HUES6 (cell line): Measurements from ENCODE around the gene IQSEC3.
"Not testable (repeated sequence)": the region's sequence is repeated elsewhere in the genome, so short reads cannot be mapped to it uniquely, and the experiment has no call there.

ENCODE experiments used
- H3K27ac ChIP-seq: 2 replicates; pipeline ENCODE4 v1.7.0; 2013; ENCODE audit warnings: low read depth, mild to moderate bottlenecking, low read length, inconsistent platforms
- H3K27me3 ChIP-seq: 2 replicates; pipeline ENCODE4 v1.6.1; 2013; ENCODE audit warnings: low read length; ENCODE audit not compliant: control insufficient read depth, insufficient read depth
- H3K36me3 ChIP-seq: 2 replicates; pipeline ENCODE4 v1.6.1; 2013; ENCODE audit warnings: low read length; ENCODE audit not compliant: control insufficient read depth, insufficient read depth
- H3K4me1 ChIP-seq: 2 replicates; pipeline ENCODE4 v1.6.1; 2013; ENCODE audit warnings: low read length; ENCODE audit not compliant: control insufficient read depth, insufficient read depth
- H3K4me3 ChIP-seq: 2 replicates; pipeline ENCODE4 v1.5.1; 2013; ENCODE audit warnings: low read depth, low read length
- H3K9ac ChIP-seq: one replicate; pipeline ENCODE4 v1.6.1; 2013; ENCODE audit warnings: mild to moderate bottlenecking, low read length
- H3K9me3 ChIP-seq: 2 replicates; pipeline ENCODE4 v1.6.1; 2013; ENCODE audit warnings: low read depth, low read length; ENCODE audit not compliant: control insufficient read depth, insufficient read depth

The IQSEC3 gene

DNA sequence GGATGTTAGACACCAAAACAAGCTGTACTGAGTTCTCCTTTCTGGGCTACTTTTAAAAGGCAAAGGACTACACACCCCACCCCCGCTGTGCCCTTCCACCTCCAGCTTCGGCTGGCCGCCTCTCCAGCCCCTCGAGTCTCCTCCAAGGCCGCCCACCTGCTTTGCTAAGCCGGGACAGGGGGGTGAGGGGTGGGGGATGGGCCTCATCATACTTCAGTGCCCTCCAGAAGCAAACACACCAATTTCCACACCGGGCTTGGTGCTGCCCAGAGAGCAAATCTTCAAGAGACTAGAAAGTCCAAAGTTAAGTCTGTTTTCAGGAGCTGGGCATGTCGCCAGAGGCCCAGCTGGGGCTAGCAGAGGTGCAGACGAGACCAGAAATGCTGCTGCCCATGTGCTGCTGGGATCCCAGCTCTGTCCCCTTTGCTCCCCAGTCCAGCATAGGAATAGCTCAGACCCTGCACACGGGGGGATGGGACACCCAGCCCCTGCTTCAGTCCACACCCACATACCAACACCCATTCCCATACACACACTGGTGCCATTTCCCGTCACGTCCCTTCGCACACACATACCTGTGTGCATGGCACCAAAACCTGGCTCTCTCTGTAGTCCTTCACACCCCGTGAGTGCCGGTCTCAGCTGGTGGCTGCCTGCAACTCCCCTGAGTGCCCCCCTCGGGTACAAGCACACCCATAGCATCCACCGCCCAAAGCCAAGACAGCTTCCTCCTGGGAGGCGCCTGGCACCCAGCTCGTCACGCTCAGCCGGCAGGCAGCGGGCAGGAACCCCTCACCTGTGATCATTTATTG, 146.4 kb downstream of the IQSEC3 start:
- Histone ChIP-seq H3K27me3 (peaks cover 88% of the 10 kb centered on the region), H3K4me3 (no peak overlapping the region), H3K9me3 (no peaks in the 10 kb centered on the region)

DNA sequence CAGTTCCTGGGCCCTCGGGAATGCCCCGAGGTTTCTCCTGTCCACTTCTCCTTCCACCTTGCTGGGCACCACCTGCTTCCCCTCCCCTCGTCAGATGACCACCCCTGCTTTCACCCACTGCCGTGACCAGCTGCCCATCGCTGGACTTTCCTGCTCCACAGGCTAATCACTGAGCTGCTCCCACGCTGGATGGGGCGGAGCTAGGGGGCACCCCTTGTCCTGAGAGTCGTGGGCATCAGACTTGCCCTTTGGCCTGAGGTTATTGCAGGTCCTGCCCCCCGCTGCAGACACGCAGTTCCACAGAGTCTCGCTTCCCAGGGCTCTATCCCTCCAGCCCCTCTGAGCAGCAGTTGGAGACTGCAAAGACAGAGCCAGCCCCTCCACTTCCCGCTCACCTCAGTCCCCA, 147.0 kb downstream of the IQSEC3 start:
- peaks cover 82% of the 10 kb centered on the region for H3K27me3 ChIP-seq
- H3K9me3 ChIP-seq: no peaks in the 10 kb centered on the region
- H3K4me1 ChIP-seq: peaks cover 24% of the 10 kb centered on the region
- H3K36me3 ChIP-seq: no peaks in the 10 kb centered on the region
- no peak overlapping the region for H3K27ac ChIP-seq
- no peak overlapping the region for H3K9ac ChIP-seq
- H3K4me3 ChIP-seq: no peak overlapping the region

More for the DNA sequence above, 146.4 kb downstream of the IQSEC3 start:
- H3K27ac ChIP-seq: no peak overlapping the region
- H3K4me1 ChIP-seq: peaks cover 24% of the 10 kb centered on the region
- no peak overlapping the region for H3K9ac ChIP-seq
- H3K36me3 ChIP-seq: no peaks in the 10 kb centered on the region

- no peak within 1 kb of the TSS for H3K27ac ChIP-seq
- no peaks in the 10 kb centered on the region for H3K36me3 ChIP-seq
- peaks cover 24% of the 10 kb centered on the region for H3K4me1 ChIP-seq
- no peak within 1 kb of the TSS for H3K4me3 ChIP-seq
- H3K27me3 ChIP-seq: peaks cover 75% of the 10 kb centered on the region
- no peaks in the 10 kb centered on the region for H3K9me3 ChIP-seq
- no peak within 1 kb of the TSS for H3K9ac ChIP-seq
Observed at GRCh38 chr12:214003-214741, 147.6 kb downstream of the IQSEC3 start, which contains the start of gene SLC6A12. SLC6A12 (minus strand) TSS chr12:214157; CDS start chr12:209986, 4,171 bp downstream.

DNA sequence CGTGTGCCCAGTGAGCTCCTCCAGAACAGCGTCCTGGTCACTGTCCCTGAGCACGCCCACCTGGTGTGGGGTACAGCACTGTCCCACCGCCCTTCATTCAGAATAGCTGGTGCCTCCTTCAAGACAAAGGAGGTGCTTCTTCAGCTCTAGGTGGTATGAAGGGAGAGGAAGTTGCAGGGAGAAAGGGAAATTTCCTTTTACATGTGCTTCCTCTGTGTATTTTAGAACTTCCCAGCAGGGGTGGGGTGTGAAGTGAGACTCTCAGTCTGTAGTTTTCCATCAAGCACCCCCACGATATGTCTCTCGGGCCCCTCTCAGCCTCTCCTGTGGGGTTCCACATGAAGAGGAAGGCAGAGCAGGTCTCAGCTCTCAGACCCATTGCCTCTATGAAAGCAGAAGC, 148.5 kb downstream of the IQSEC3 start:
- H3K36me3 ChIP-seq: no peaks in the 10 kb centered on the region
- H3K9ac ChIP-seq: no peak overlapping the region
- H3K27ac ChIP-seq: no peak overlapping the region
- no peaks in the 10 kb centered on the region for H3K9me3 ChIP-seq
- no peak overlapping the region for H3K4me3 ChIP-seq
- peaks cover 66% of the 10 kb centered on the region for H3K27me3 ChIP-seq
- peaks cover 25% of the 10 kb centered on the region for H3K4me1 ChIP-seq

- not testable (repeated sequence) for H3K9ac ChIP-seq, H3K4me3 ChIP-seq, H3K9me3 ChIP-seq, H3K27ac ChIP-seq, H3K36me3 ChIP-seq
- Histone ChIP-seq H3K4me1 (peaks cover 23% of the 10 kb centered on the region; the same call in 1 of the 2 replicates), H3K27me3 (peaks cover 47% of the 10 kb centered on the region)
Observed at GRCh38 chr12:217029-217428, 150.5 kb downstream of the IQSEC3 start.

DNA sequence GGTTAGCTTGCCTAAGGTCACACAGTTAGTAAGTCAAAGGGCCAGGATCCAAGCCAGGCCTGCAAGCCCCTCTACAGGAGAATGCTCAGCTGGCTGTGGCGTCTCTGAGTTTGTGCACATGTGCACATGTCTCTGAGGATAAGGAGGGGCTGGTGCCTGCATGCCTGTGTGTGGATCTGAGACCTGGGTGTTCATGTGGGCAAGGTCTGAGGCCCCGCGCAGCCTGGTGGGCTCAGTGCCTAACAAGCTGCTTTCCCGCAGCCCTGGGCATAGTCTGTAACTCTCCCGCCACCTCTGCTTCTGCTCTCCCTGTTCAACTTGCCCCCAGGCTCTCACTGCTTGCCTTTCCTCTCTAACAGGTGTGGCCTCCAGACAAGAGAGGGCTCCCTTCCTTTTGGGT, 151.7 kb downstream of the IQSEC3 start:
- Histone ChIP-seq H3K4me1 (peaks cover 18% of the 10 kb centered on the region; the same call in 1 of the 2 replicates), H3K27ac (no peak overlapping the region), H3K36me3 (no peaks in the 10 kb centered on the region), H3K4me3 (no peak overlapping the region), H3K9me3 (no peaks in the 10 kb centered on the region), H3K9ac (no peak overlapping the region), H3K27me3 (peaks cover 35% of the 10 kb centered on the region)

DNA sequence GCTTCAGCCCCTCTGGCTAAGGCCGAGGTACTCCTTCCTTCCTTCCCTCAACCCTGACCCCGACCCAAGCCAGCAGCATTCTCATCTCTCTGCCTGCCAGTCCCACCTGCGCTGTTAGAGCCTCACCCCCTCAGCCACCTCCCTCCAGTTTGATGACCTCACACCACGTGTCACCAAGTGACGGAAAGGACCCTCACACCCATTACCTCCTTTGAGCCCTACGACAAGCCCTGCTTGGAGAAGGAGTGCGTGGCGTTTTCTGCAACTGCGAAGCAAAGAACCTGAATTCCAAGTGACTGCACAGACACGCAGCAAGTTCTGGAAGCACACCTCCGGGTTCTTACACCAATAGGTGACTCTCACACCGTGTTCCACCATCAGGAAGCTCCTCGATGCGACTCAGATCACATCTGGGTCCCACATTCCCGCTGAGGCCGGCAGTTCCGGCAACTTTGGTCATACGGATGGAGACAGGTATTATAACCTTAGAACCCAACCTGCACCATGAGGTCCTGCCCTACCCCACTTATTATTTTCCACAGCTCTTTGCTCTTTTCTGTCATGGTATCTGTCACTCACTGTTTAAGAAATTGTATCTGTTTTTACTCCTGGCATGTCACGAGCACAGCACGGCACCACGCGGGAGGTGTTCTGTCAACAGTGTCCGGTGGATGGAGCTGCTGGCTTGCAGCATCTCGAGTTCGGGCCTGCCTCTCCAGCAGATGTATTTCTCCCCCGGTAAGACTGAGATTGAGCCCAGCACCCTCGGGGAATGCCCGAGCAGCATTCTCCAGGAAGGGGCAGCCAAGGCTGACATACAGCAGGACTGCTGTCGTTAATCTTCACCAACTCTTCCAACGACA, 152.4 kb downstream of the IQSEC3 start:
- Histone ChIP-seq H3K9me3 (no peaks in the 10 kb centered on the region), H3K9ac (no peak overlapping the region), H3K27me3 (peaks cover 27% of the 10 kb centered on the region), H3K4me1 (peaks cover 11% of the 10 kb centered on the region; the same call in 1 of the 2 replicates), H3K36me3 (no peaks in the 10 kb centered on the region), H3K4me3 (no peak overlapping the region), H3K27ac (no peak overlapping the region)

DNA sequence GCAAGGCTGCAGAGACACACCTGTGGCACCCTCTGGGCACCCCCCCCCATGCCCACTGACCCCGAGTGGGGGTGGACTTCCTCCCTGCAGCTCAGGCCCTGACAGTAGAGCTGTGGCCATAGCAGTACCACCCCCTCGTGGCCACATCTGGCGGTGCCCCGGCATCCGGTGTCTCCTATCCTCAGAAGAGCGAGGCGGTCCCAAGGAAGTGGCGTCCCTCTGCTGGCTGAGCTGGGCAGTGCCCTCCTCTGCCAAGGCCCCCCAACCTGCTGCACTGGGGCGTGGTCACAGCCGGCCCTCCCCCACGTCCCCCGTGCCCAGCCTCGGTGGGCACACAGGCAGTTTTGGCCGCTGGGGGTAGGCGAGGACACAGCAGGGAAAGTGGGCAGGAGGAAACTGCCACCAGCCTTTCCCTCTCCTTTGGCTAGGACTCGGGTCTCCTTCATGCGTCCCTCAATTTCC, 153.4 kb downstream of the IQSEC3 start:
- H3K4me3 ChIP-seq: 0 out of 2 replicates have a peak overlapping the region, but pooled peaks have one; percentile 11
- H3K9ac ChIP-seq: no peak overlapping the region
- H3K36me3 ChIP-seq: no peaks in the 10 kb centered on the region
- no peak overlapping the region for H3K27ac ChIP-seq
- peaks cover 18% of the 10 kb centered on the region; the same call in 1 of the 2 replicates for H3K27me3 ChIP-seq
- H3K4me1 ChIP-seq: 0 out of 2 replicates have a peak, but pooled peaks cover 2% of the 10 kb centered on the region
- H3K9me3 ChIP-seq: no peaks in the 10 kb centered on the region

DNA sequence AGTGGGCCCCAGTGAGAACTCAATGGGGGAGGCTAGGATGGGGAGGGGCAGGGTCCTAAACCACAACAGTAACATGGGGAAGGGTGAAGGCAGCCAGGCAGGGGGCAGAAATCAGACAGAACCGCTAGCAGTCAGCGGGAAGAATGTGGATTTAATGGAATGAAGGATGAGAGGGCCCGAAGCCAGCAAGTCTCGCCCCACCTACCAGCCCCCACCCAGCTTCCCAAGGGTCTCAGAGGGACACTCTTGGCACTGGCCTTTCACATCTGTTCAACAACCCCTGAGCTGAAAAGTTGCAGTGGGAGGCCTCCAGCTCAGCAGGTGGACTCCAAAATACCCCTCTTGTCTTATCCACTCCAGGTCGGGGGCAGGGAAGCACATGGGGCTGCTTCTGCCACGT, 153.9 kb downstream of the IQSEC3 start:
- Histone ChIP-seq H3K9ac (no peak overlapping the region), H3K4me1 (0 out of 2 replicates have a peak, but pooled peaks cover 2% of the 10 kb centered on the region), H3K9me3 (no peaks in the 10 kb centered on the region), H3K4me3 (no peak overlapping the region), H3K27ac (no peak overlapping the region), H3K36me3 (no peaks in the 10 kb centered on the region), H3K27me3 (peaks cover 12% of the 10 kb centered on the region; the same call in 1 of the 2 replicates)

DNA sequence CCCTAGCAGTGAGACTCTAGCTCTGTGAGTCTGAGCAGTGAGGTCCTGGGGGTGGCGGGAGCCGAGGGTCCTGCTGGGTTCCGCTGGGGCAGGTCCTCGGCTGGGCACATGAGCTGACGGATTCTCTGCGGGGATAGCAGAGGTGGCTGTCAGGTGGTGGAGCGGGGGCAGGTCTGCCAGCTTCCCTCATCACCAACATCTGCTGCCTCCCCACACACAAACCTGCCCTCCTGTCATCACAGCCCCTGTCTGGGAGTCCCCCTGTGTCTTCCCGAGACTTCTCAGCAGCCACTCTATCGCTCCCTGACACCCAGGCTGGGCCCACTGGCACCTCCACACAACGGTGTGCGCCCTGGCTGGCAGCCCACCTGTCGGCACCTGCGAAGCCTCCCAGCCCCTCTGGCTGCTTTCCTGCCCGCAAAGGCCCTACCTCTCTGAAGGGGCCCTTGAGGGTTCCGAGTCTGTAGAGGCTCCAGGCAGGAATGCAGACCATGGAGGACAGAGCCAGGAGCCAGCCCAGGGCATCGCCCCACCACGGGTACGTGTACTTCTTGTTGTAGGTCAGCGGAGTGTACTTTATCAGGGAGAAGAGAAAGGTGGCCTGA, 154.5 kb downstream of the IQSEC3 start:
- Histone ChIP-seq H3K4me3 (no peak overlapping the region), H3K9me3 (no peaks in the 10 kb centered on the region), H3K4me1 (0 out of 2 replicates have a peak, but pooled peaks cover 2% of the 10 kb centered on the region), H3K27me3 (peaks cover 7% of the 10 kb centered on the region; the same call in 1 of the 2 replicates), H3K36me3 (no peaks in the 10 kb centered on the region), H3K9ac (no peak overlapping the region), H3K27ac (no peak overlapping the region)
